Kidney epithelial cell (primary cell): ENCODE data around the gene DPM2. TPM values are rescaled to one million over a fixed set of nuclear protein-coding genes. Genes with fewer than 3 reads are reported as not detected.

ENCODE experiments used
- DNase-seq: peaks from one replicate; pipeline ENCODE4 v3.0.0-alpha.2; 2010; ENCODE audit warnings: low read depth
- H3K27me3 ChIP-seq: 2 replicates; pipeline ENCODE4 v1.6.0; 2011; ENCODE audit warnings: low read length; ENCODE audit not compliant: control insufficient read depth, insufficient read depth
- H3K36me3 ChIP-seq: 2 replicates; pipeline ENCODE4 v1.5.1; 2011; ENCODE audit warnings: low read length; ENCODE audit not compliant: control insufficient read depth, insufficient read depth
- H3K4me3 ChIP-seq: 2 replicates; pipeline ENCODE4 v1.5.1; 2011; ENCODE audit warnings: low read depth, mild to moderate bottlenecking, control low read depth, low read length
- total RNA-seq: library from RNA; depleted of rRNA; stranded (reverse); fragments of >200 nt; gene quantifications from 2 replicates; pipeline ENCODE4 v1.2.3, GENCODE V29; 2015
- TF ChIP-seq, protein P1 (sequence below): IDR thresholded peaks from 2 replicates; pipeline ENCODE4 v1.5.1; 2011; ENCODE audit warnings: mild to moderate bottlenecking, moderate library complexity, low read length, control low read depth, inconsistent platforms; ENCODE audit not compliant: insufficient read depth, poor library complexity, severe bottlenecking

The DPM2 gene
- total RNA-seq, 1 donor from 2014 or later: 31.8 TPM

DNA sequence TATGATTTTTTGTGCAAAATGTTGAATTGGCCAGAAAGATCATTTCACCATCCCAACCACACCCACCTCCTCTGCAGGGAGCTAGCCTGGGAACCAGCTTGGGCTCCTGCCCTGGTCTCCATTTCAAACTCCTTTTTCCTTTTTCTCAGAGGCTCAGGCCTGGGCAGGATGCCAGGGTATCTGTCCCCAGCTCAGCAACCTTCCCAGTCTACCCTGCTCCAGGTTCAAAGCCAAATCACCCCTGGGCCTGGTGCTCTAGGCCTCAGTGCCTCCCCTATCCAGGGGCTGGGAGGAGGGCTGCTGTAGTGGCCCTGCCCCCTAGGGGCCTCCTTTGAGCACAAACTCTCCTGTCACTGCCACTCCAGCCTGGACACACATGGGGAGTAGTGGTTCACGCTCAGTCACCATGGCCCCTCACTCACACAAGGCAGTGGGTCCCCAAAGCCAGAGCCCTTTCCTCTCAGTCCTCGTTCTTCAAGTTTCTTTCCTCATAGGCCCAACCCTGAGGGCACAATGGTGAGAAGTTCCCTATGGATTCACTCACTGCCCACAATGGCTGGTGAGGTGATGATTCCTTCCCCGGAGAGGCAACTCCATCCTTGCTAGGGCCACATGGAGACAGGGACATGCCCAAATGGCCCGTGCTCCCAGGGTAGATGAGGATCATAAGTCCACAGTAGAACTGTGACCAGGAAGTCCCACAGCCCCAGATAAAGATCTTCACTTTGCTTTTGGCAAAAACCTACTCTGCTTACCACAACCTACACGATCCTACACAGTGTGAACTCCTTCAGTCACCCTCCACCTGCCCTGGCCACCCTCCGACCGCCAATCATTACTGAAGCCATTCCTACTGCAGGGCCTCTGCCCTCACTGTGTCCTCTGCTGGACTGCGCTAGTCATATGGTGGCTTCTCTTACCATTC, 19.2 kb downstream of the DPM2 start:
- Histone ChIP-seq H3K4me3 (no peak overlapping the region), H3K36me3 (no peaks in the 10 kb centered on the region), H3K27me3 (peaks cover 3% of the 10 kb centered on the region)
- TF ChIP-seq, protein P1, sequence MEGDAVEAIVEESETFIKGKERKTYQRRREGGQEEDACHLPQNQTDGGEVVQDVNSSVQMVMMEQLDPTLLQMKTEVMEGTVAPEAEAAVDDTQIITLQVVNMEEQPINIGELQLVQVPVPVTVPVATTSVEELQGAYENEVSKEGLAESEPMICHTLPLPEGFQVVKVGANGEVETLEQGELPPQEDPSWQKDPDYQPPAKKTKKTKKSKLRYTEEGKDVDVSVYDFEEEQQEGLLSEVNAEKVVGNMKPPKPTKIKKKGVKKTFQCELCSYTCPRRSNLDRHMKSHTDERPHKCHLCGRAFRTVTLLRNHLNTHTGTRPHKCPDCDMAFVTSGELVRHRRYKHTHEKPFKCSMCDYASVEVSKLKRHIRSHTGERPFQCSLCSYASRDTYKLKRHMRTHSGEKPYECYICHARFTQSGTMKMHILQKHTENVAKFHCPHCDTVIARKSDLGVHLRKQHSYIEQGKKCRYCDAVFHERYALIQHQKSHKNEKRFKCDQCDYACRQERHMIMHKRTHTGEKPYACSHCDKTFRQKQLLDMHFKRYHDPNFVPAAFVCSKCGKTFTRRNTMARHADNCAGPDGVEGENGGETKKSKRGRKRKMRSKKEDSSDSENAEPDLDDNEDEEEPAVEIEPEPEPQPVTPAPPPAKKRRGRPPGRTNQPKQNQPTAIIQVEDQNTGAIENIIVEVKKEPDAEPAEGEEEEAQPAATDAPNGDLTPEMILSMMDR: no peak
- no peak for DNase-seq

- TF ChIP-seq, protein P1: no peak
- no peak for DNase-seq
- H3K36me3 ChIP-seq: no peaks in the 10 kb centered on the region
Observed at GRCh38 chr9:127917603-127918002, 20.1 kb downstream of the DPM2 start.

GRCh38 chr9:127916720-127917581, 20.7 kb downstream of the DPM2 start, which contains the start of gene ST6GALNAC4:
ST6GALNAC4 (minus strand) TSS chr9:127917041; CDS start chr9:127916419, 622 bp downstream.
- Histone ChIP-seq H3K27me3 (peaks cover 3% of the 10 kb centered on the region), H3K36me3 (no peaks in the 10 kb centered on the region), H3K4me3 (peak within 1 kb of the TSS; percentile 64)
- TF ChIP-seq, protein P1: no peak
- no peak for DNase-seq

More at GRCh38 chr9:127917603-127918002, 20.1 kb downstream of the DPM2 start:
- Histone ChIP-seq H3K27me3 (peaks cover 3% of the 10 kb centered on the region), H3K4me3 (no peak overlapping the region)

DNA sequence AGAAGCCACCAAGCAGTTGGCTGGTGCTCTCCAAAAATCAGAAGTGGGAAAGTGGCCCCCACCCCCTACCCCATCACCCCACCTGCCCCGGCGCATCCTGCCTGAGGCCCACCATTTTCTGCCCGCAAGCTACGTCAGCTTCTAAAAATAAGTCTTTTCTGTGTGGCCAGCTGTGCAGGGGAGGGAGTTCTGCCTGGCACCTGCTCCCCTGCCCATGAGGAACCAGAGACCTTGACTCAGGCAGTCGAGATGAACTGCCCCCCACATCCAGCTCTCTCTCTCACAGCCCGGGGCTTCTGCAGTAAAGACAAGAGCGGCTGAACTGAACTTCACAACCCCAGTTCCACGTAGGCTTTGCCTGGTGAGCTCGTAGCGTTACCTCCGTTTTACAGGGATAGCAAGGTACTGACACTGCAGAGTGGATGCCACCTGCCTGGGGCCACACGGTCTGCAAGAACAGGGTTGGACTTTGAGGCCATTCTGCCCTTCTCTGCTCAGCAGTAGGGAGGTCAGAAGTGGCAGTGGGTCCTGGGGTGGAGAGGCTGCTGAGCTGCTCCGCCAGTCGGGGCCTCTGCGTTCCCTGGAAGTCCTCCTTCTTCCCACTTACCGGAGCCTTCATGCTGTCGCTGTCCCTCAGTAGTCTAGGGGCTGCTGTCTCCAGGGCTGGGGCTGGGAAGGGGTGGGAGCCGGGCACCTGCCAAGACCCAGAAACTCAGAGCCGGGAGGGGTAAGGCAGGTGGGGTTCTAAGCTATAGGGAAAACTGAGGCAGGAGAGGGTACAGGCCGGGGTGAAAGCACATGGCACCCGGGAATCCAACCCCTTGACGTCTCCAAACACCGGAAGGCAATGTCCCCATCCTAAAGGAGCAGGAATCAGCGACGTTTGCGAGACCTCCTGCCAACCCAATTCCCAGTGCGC, 21.6 kb downstream of the DPM2 start:
- H3K4me3 ChIP-seq: peak overlapping the region; percentile 64
- TF ChIP-seq, protein P1: no peak
- no peaks in the 10 kb centered on the region for H3K36me3 ChIP-seq
- H3K27me3 ChIP-seq: no peaks in the 10 kb centered on the region
- no peak for DNase-seq

- DNase-seq: no peak
- H3K36me3 ChIP-seq: no peaks in the 10 kb centered on the region
- no peaks in the 10 kb centered on the region for H3K27me3 ChIP-seq
- TF ChIP-seq, protein P1: no peak
- no peak overlapping the region for H3K4me3 ChIP-seq
Observed at GRCh38 chr9:127915325-127915752, 22.3 kb downstream of the DPM2 start.
